HG03354 (cell line): Measurements from ENCODE around the gene DPPA3.
"Not testable (repeated sequence)": the region's sequence is repeated elsewhere in the genome, so short reads cannot be mapped to it uniquely, and the experiment has no call there.

Experiments used
- ATAC-seq: cut with Tn5 transposase; IDR thresholded peaks from one replicate; pipeline ENCODE4 v1.9.1; 2021; ENCODE audit warnings: mild to moderate bottlenecking; ENCODE audit not compliant: unreplicated experiment, poor library complexity, severe bottlenecking

The DPPA3 gene

DNA sequence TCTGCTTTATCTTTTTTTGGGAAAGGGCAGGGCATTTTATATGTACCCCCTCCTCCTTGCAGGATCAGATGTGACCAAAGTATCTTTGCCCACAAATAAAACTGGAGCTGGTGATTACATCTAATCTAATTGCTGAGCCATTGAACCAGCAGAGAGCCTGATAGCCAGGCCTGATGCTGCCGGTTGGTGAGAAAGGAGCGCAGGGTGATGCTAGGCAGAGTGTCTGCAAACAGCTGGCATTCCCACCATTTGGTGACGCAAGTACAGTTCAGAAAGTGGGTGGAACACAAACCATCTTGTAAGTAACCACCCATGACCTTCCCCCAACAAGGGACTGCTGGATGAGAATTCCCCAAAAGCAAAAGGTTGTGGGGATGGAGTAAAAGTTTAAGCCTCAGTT lies 12.7 kb downstream of the DPPA3 start:
- no peak for ATAC-seq

DNA sequence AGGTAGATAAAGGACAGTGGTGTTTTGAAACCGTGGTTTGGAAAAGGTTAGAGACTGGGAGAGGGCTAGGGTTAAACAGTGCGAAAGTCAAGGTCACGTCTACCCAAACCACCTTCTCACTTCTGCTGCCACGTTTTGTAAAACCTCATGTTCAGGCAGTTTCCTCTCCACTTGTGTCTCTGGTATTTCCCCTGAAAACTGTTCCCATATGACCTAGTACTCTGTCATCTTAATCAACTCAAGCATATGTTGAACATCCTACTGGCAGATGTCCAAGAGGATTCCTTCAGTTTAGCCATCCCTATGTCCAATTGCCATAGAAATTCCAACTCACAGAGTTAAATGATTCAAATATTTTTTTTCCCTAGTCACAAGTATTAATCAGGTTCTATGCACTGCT lies 18.5 kb downstream of the DPPA3 start:
- ATAC-seq, result no peak

DNA sequence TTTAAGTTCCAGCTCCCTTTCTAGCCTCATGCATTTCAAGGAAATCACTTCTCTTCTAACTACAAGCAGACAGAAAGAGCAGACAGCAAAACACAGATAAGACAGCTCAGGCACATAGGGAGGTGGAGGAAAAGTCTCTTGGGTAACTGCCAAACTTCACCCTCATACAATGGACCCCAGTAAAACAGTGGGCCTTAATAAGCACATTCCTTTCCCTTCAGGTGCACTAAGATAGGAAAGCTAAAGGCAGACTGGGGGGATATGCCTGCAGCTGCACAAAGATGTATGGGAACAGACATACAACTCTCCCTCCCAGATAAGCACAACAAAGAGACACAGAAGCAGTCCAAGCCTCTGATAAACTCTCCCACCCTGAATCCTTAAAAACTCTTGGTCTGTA lies 19.8 kb downstream of the DPPA3 start:
- ATAC-seq, result not testable (repeated sequence)

DNA sequence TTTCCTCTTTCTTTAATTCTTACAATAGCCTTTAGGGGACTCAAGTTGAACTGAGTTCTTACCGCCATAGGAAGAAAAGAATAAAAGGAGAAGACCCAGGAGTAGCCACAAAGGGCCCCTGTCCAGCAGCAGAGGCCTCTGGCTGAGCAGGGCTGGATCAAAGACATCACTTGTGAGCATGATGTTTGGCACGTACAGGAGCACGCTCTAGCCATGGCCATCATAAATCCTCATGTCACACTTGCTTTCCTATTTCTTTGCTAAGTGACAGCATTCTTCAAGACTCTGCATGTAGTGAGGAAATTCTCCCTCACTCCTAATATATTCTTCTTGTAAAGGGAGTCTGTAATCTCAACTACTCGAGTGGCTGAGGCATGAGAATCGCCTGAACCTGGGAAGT lies 20.3 kb downstream of the DPPA3 start:
- ATAC-seq, result no peak

DNA sequence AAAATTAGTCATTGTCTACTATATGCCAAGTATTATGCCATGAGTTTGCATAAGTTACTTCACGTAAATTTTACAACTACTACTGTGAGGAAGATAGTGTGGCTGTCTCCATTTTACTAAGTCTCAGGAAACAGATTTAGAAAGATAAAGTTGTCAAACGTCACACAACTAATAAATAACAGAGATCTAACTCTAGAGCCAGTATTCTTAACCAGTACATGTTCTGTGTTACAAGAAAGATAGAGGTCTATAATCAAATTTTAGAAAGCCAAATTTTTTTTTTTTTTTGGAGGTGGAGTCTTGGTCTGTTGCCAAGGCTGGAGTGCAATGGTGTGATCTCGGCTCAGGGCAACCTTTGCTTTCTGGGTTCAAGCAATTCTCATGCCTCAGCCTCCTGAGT lies 21.8 kb downstream of the DPPA3 start:
- no peak for ATAC-seq

DNA sequence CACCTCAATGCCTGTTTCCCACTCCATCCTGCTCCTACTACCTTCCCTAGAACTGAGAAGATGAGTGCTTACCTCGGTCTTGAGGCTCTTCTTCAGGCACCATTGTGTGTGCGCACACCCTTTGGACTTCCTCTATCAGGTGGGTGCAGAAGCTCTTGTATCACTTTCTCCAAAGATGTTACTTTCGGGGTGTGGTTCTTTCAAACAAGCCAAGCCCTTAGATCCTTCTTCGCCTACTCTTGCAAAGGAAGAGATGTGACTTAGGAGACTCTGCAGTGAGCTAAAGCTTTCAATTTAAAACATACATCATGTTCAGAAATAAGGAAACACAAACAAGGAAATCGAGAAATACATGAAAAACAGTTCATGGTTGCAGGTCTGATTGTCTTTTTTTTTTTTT lies 36.0 kb downstream of the DPPA3 start, which contains the start of gene CLEC4C:
CLEC4C (minus strand) TSS at position 130 of the 400 bp plus-strand sequence; CDS start at position 103, 27 bp downstream.
- ATAC-seq, result no peak

DNA sequence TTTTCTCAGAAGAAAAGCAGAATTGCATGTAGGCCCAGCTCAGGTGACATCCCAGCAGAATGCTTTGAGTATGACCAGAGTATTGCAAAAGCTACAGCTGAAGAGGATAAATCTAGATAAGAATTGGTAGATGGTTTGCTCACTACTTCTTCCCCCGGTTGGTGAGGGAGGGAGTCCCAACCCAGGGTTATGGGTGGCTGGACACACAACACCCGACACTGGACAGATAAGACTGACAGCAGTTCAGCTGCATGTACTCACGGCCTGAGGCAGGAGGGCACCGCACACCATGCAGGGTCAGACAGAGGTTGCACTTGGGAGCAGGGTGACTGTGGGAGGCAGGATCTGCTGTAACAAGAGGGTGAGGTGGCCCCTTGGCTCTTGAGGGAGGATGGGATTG lies 37.6 kb downstream of the DPPA3 start:
- no peak for ATAC-seq

DNA sequence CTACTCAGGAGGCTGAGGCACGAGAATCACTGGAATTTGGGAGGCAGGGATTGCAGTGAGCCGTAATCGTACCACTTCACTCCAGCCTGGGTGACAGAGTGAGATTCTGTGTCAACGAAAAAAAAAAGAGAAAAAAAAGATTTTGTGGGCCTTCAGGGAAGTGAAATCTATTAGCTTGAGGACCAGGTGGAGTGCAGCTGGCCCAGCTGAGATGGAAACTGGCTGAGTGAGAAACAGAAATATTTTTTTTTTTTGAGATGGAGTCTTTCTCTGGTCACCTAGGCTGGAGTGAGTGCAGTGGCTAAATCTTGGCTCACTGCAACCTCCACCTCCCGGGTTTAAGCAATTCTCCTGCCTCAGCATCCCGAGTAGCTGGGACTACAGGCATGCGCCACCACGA lies 38.2 kb downstream of the DPPA3 start:
- no peak for ATAC-seq

DNA sequence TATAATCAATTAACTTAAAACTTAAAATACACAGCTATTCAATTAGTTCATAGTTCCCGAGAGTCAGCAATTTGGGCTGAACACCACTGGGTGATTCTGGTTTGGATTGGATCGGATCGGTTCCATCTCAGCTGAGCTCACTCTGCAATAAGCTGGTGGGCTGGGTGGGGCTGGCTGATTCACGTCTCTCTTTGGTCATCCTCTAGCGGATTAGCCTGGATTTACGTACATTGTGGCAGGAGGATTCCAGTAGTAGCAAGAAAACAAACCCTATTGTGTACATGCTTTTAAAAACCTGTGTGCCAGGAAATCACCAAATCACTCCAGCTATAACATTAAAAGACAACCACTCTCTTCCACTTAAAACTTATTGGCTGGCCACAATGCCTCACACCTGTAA lies 39.1 kb downstream of the DPPA3 start:
- no peak for ATAC-seq

DNA sequence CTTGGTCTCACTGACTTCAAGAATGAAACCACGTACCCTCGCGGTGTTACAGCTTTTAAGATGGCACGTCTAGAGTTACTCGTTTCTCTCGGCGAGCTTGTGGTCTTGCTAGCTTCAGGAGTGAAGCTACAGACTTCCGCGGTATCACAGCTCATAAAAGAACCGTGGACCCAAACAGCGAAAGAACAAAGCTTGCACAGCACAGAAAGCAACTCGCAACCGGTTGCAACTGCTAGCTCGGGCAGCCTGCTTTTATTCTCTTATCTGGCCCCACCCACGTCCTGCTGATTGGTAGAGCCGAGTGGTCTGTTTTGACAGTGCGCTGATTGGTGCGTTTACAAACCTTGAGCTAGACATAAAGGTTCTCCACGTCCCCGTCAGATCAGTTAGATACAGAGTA lies 40.2 kb downstream of the DPPA3 start:
- no peak for ATAC-seq

DNA sequence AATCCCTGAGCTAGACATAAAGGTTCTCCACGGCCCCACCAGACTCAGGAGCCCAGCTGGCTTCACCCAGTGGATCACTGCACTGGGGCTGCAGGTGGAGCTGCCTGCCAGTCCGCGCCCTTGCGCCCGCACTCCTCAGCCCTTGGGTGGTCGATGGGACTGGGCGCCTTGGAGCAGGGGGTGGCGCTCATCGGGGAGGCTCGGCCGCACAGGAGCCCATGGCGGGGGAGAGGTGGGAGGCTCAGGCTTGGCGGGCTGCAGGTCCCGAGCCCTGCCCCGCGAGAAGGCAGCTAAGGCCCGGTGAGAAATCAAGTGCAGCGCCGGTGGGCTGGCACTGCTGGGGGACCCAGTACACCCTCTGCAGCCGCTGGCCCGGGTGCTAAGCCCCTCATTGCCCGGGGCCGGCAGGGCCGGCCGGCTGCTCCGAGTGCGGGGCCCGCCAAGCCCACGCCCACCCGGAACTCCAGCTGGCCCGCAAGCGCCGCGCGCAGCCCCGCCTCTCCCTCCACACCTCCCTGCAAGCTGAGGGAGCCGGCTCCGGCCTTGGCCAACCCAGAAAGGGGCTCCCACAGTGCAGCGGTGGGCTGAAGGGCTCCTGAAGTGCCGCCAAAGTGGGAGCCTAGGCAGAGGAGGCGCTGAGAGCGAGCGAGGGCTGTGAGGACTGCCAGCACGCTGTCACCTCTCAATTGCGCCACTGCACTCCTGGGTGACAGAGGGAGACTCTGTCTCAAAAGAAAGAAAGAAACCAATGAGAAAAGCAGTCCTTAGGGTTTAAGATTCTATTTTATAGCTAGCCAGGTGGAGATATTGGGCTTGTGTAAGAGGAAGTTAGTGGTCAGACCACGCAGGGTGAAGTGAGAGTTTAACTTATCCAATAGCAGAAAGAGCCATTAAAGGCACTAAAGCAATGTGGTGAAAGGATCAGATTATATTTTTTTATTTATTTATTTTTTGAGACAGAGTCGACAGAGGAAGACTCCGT lies 41.0 kb downstream of the DPPA3 start:
- ATAC-seq, result not testable (repeated sequence)

DNA sequence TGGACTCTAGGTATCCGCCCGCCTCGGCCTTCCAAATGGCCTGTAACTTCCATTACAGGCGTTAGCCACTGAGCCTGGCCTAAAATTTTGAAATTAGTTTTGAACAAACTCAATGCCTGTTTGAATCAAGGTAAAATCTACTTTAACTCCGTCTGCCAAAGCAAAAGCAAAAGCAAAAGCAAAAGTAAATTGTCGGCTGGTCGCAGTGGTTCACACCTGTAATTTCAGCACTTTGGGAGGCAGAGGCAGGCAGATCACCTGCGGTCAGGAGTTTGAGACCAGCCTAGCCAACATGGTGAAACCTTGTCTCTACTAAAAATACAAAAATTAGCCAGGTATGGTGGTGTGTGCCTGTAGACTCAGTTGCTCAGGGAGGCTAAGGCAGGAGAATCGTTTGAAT lies 44.4 kb downstream of the DPPA3 start:
- not testable (repeated sequence) for ATAC-seq

DNA sequence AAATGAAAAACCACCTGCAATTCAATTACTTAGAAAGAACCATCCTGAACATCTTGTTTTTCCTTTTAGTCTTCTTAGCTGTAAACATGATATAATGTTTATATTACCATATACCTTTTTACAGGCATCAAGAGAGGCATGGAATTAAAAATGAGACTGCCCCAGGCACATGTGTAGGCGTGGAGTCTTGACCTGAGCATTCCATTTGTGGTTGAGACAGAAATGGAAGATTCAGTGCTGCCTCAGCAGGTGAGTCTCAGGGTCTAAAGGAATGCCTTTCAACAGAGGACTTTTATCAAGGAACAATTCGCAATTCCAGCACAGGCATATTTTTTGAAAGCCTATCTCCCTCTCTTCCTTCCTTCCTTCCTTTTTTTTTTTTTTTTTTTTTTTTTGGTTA lies 45.8 kb downstream of the DPPA3 start:
- ATAC-seq, result no peak

DNA sequence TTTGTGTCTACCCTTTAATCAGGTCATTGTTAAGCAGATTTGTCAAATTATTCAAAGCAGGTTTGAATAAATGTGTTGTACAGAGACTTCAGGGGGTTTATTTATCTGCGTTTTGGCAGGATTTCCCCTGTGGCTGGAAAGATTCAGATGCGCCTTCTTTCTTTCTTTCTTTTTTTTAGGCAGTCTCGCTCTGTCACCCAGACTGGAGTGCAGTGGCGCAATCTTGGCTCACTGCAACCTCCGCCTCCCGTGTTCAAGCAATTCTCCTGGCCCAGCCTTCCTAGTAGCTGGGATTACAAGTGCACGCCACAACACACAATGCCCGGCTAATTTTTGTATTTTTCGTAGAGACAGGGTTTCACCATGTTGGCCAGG lies 47.5 kb downstream of the DPPA3 start:
- no peak for ATAC-seq
